NCI-H1436 treated with DMSO at 0.1 percent for 48 hours (cell line): ENCODE measurements around the gene PHOSPHO1.
A peak's percentile ranks its signal among the peaks of the same experiment; 100 is the strongest.
"Not testable (repeated sequence)": the region's sequence is repeated elsewhere in the genome, so short reads cannot be mapped to it uniquely, and the experiment has no call there.

Source experiments
- DNase-seq: peaks from one replicate; lab custom pipeline; 2025; lab: John Stamatoyannopoulos, UW

The PHOSPHO1 gene

DNA sequence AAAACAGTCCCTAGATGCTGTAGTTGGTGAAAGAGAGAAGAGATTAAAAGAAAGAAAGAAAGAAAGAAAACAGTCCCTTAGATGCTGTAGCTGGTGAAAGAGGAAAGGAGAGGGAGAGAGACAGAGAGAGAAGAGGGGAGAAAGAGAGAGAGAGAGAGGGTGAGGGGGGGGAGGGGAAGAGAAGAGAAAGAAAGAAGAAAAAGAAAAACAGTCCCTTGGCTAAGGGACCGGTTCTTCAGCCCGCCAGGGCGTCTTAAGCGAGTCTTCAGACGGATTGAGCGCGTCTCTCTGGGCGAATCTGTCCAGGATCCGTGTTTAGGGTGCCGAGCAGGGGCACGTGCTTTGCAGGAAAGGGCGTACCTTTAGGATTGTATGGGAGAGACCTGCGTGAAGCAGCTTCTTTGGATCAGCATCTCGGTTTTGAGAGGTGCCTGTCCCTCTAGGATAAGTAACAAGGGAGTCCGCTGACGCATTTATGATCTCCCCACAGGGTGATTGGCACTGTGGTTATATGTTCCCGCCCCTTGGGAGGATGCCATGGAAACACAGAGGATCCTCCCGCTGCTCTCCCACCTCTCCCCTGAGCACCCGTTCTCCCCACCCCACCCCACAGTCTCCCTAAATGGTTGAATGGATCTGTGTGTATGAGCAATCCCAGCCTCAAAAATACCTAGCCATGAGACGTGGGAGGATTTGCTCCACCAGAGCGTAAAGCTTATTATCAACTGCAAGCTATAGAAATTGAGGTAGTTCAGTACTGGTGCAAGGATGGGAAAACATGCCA, 36.9 kb downstream of the PHOSPHO1 start:
- peak; percentile 7 for DNase-seq

DNA sequence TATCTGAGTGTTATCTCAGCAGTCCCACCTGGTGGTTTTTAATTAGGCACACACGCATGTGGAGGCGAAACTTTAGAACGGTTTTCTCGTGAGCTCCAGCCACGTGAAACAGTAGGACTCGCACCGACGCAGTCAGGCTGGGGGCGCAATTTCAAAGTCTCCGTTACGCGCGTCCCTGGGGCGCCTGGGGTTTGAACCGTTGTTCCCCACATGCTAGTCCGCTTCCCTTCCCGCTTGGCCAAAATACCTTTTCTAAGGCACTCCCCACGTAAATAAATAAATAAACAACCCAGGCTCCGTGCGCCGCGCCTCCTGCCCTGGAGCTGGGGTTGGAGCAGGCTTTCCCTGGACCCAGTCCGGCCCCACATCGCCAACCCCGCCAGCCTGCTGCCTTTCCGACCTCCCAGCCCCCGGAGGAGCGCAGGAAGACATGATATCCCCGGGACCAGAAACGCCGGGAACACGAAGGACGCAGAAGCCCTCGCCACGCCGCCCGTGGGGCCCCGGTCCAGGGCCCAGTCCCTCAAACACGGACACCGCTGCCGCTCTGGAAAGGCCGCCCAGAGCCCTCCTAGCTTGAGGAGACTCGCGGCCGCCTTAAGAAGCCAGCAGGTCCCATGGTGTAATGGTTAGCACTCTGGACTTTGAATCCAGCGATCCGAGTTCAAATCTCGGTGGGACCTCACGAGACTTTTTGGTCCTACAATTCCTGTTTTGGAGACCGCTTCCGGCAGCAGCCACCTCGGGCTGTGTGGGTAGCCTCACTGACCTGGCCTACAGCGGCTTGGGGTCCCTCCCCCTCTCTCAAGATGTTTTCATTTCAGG, 38.5 kb downstream of the PHOSPHO1 start:
- peak; percentile 86 for DNase-seq

GRCh38 chr17:49191409-49191916, 39.1 kb downstream of the PHOSPHO1 start:
- no peak for DNase-seq

DNA sequence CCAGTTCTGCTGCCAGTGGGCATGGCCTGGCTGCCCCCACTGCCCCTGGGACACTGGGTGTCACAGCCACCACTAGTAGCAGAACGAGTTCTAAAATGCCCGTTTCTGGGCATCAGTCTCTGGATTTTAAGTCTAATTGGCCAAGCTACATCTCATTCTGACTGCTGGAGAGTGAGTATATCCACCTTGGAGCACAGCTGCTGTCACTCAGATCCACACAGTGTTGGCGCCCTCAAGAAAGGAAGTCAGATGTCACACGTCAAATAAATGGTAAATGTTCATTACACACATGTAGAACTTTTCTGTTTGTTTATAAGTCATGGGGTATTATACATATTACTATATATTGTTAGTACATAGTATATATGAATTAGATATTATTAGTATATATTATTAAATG, 39.7 kb downstream of the PHOSPHO1 start:
- DNase-seq = no peak

GRCh38 chr17:49187301-49187700, 43.3 kb downstream of the PHOSPHO1 start:
- DNase-seq = no peak

DNA sequence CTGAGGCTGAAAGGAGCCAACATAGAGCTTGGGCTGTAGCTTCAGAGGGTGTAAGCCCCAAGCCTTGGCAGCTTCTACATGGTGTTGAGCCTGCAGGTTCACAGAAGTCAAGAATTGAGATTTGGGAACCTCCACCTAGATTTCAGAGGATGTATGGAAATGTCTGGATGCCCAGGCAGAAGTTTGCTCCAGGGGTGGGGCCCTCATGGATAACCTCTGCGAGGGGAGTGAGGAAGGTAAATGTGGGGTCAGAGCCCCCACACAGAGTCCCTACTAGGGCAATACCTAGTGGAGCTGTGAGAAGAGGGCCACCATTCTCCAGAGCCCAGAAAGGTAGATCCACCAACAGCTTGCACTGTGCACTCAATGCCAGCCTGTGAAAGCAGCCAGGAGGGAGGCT, 45.2 kb downstream of the PHOSPHO1 start:
- not testable (repeated sequence) for DNase-seq

GRCh38 chr17:49184522-49184921, 46.1 kb downstream of the PHOSPHO1 start:
- not testable (repeated sequence) for DNase-seq

DNA sequence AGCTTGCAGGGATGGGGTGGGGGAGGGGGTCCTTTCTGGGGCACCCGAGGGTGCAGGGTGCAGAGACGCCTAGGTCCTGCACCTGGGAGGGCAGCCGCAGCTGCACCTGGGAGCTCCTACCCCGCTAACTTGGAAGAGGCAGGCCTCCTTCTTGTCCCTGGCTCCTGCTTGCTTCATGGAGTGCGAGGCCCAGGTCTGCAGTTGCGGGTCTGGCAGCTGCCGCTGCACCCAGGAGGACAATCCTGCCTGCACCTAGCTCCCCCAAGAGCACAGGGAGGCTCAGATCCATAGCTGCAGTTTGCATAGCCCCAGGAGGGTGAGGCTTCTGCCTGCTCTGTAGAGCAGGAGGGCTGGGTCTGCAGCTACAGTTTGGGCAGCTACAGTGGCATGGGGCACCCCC, 46.8 kb downstream of the PHOSPHO1 start:
- DNase-seq = no peak

- DNase-seq = no peak
Observed at GRCh38 chr17:49183341-49183740, 47.2 kb downstream of the PHOSPHO1 start.

- DNase-seq = no peak
Observed at GRCh38 chr17:49180998-49181635, 49.5 kb downstream of the PHOSPHO1 start.

DNA sequence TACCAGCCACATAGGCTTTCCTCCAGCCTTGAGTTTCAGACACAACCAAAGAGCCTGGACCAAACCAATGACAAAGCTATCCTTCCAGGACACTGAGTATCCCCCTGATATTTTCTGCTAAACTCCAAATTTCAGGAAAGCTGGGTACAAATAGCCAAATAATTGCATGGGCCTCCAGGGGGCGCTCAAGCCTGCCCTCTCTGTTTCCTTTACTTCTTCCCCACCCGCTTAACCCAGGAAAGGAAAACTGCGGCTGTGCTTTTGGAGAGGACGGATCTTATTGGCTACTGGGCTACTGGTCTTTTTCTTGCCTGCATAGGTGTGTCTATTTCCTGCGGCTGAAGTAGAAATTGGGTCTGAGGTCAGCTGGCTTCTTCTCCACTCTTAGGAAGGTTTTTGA, 50.3 kb downstream of the PHOSPHO1 start:
- DNase-seq = no peak

DNA sequence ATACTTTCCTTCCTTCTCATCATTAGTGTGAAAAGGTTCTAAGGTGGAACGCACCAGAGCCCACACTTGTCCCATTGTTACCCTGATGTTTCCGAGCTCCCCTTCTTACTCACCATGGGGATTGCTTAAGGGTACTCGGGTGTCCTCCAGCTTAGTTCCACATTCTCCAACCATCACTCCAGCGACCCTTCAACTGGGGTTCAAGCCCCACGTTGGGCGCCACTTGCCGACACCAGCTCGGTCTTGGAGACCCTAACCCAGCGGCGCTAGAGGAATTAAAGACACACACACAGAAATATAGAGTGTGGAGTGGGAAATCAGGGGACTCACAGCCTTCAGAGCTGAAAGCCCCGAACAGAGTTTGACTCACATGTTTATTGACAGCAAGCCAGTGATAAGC, 54.6 kb downstream of the PHOSPHO1 start:
- not testable (repeated sequence) for DNase-seq
